Measurements from ENCODE around the gene PRKAG2.
"Not testable (repeated sequence)": the region's sequence is repeated elsewhere in the genome, so short reads cannot be mapped to it uniquely, and the experiment has no call there.

PRKAG2 gene

GRCh38 chr7:151849008-151849878 is 27.7 kb downstream of the PRKAG2 start:
- DNase-seq = no peak

GRCh38 chr7:151847681-151848081 is 29.2 kb downstream of the PRKAG2 start:
- no peak for DNase-seq

GRCh38 chr7:151847136-151847535 is 29.8 kb downstream of the PRKAG2 start:
- no peak for DNase-seq

GRCh38 chr7:151845412-151846205 is 31.3 kb downstream of the PRKAG2 start:
- DNase-seq = no peak

- DNase-seq = no peak
Observed at GRCh38 chr7:151844825-151845200, 32.1 kb downstream of the PRKAG2 start.

- peak; percentile 54 for DNase-seq
Observed at GRCh38 chr7:151844071-151844824, 32.7 kb downstream of the PRKAG2 start.

GRCh38 chr7:151843181-151843580 is 33.7 kb downstream of the PRKAG2 start:
- DNase-seq = peak; percentile 23

GRCh38 chr7:151841395-151842051 is 35.4 kb downstream of the PRKAG2 start:
- DNase-seq = not testable (repeated sequence)

- no peak for DNase-seq
Observed at GRCh38 chr7:151840088-151840910, 36.6 kb downstream of the PRKAG2 start.

GRCh38 chr7:151839451-151839921 is 37.4 kb downstream of the PRKAG2 start:
- no peak for DNase-seq

GRCh38 chr7:151838861-151839381 is 38.0 kb downstream of the PRKAG2 start:
- no peak for DNase-seq

- DNase-seq = no peak
Observed at GRCh38 chr7:151838072-151838471, 38.8 kb downstream of the PRKAG2 start.

- DNase-seq = no peak
Observed at GRCh38 chr7:151837285-151838042, 39.5 kb downstream of the PRKAG2 start.

GRCh38 chr7:151836927-151837205 is 40.0 kb downstream of the PRKAG2 start:
- DNase-seq = no peak

GRCh38 chr7:151836191-151836926 is 40.6 kb downstream of the PRKAG2 start:
- DNase-seq = no peak

- no peak for DNase-seq
Observed at GRCh38 chr7:151835636-151836035, 41.3 kb downstream of the PRKAG2 start.

GRCh38 chr7:151834271-151835035 is 42.5 kb downstream of the PRKAG2 start:
- no peak for DNase-seq

GRCh38 chr7:151833691-151834090 is 43.2 kb downstream of the PRKAG2 start:
- no peak for DNase-seq

GRCh38 chr7:151833213-151833651 is 43.7 kb downstream of the PRKAG2 start:
- DNase-seq = no peak

Measured in fibroblast of skin of right biceps (primary cell).